HepG2 (cell line): ENCODE results near the gene MT4. TPM values are rescaled to one million over a fixed set of nuclear protein-coding genes. Genes with fewer than 3 reads are reported as not detected.

Source experiments
- ATF3 ChIP-seq: sonication (generic); formaldehyde crosslinking; IDR thresholded peaks from 2 replicates; pipeline ENCODE4 v1.4.0; 2020; ENCODE audit warnings: missing genetic modification reagents
- HDAC2 ChIP-seq: sonication (generic); formaldehyde crosslinking; IDR thresholded peaks from 2 replicates; pipeline ENCODE4 v1.4.0; 2020; ENCODE audit warnings: missing genetic modification reagents
- KMT2A ChIP-seq: sonication (generic); formaldehyde crosslinking; IDR thresholded peaks from 2 replicates; pipeline ENCODE4 v1.4.0; 2020; ENCODE audit warnings: missing genetic modification reagents
- MAFG ChIP-seq: sonication (generic); formaldehyde crosslinking; IDR thresholded peaks from 2 replicates; pipeline ENCODE4 v1.5.1; 2020; ENCODE audit warnings: mild to moderate bottlenecking, missing genetic modification reagents
- RERE ChIP-seq: IDR thresholded peaks from 2 replicates; pipeline ENCODE4 v1.6.1; 2016; ENCODE audit warnings: low read depth, missing genetic modification reagents, missing compliant biosample characterization
- SETDB1 ChIP-seq: sonication (generic); formaldehyde crosslinking; IDR thresholded peaks from 2 replicates; pipeline ENCODE4 v1.5.1; 2020; ENCODE audit warnings: missing genetic modification reagents, mild to moderate bottlenecking, borderline replicate concordance
- SPEN ChIP-seq: sonication (generic); formaldehyde crosslinking; IDR thresholded peaks from 2 replicates; pipeline ENCODE4 v1.5.1; 2020; ENCODE audit warnings: low read depth, mild to moderate bottlenecking, missing genetic modification reagents
- ZBTB49 ChIP-seq: sonication (generic); formaldehyde crosslinking; IDR thresholded peaks from 2 replicates; pipeline ENCODE4 v1.4.0; 2020; ENCODE audit warnings: missing genetic modification reagents, borderline replicate concordance
- ZFP82 ChIP-seq: sonication (generic); formaldehyde crosslinking; IDR thresholded peaks from 2 replicates; pipeline ENCODE4 v1.5.1; 2020; ENCODE audit warnings: mild to moderate bottlenecking, missing genetic modification reagents, borderline replicate concordance
- ZNF124 ChIP-seq: sonication (generic); formaldehyde crosslinking; IDR thresholded peaks from 2 replicates; pipeline ENCODE4 v1.4.0; 2020; ENCODE audit warnings: missing genetic modification reagents
- ZNF17 ChIP-seq: sonication (generic); formaldehyde crosslinking; IDR thresholded peaks from 2 replicates; pipeline ENCODE4 v1.5.0; 2020; ENCODE audit warnings: mild to moderate bottlenecking, missing genetic modification reagents
- ZNF547 ChIP-seq: sonication (generic); formaldehyde crosslinking; IDR thresholded peaks from 2 replicates; pipeline ENCODE4 v1.5.1; 2020; ENCODE audit warnings: mild to moderate bottlenecking, missing genetic modification reagents
- ZNF564 ChIP-seq: sonication (generic); formaldehyde crosslinking; IDR thresholded peaks from 2 replicates; pipeline ENCODE4 v1.8.1; 2023; ENCODE audit warnings: mild to moderate bottlenecking, missing genetic modification reagents
- ZNF746 ChIP-seq: sonication (generic); formaldehyde crosslinking; IDR thresholded peaks from 2 replicates; pipeline ENCODE4 v1.8.0; 2022; ENCODE audit warnings: mild to moderate bottlenecking, missing genetic modification reagents
- ZNF780A ChIP-seq: sonication (generic); formaldehyde crosslinking; IDR thresholded peaks from 2 replicates; pipeline ENCODE4 v1.8.0; 2022; ENCODE audit warnings: mild to moderate bottlenecking, missing genetic modification reagents, moderate library complexity
- ZSCAN21 ChIP-seq: sonication (generic); formaldehyde crosslinking; IDR thresholded peaks from 2 replicates; pipeline ENCODE4 v1.8.0; 2022; ENCODE audit warnings: mild to moderate bottlenecking, missing genetic modification reagents, moderate library complexity, borderline replicate concordance
- polyA plus RNA-seq, 8 experiments: library from polyadenylated mRNA; depleted of rRNA in 3 of 8; stranded (reverse) in 7 of 8; unstranded in 1 of 8; fragments of >200 nt; fragmentation: Illumina TruSeq in 4 of 8; extraction: Trizol in 4 of 8; gene quantifications; 2 replicates each; pipeline versions ENCODE4 v1.2.1 to v1.2.3, GENCODE V29; 2011 to 2016; ENCODE audit warnings: low read depth in 4 of 8, missing spikeins in 1 of 8, mixed read lengths in 1 of 8; ENCODE audit not compliant: insufficient read depth in 1 of 8
- total RNA-seq, 5 experiments: library from RNA; depleted of rRNA; stranded (reverse); fragments of >200 nt; fragmentation: Illumina TruSeq; extraction: Trizol; gene quantifications; 2 replicates each; pipeline ENCODE4 v1.2.3, GENCODE V29; 2016; ENCODE audit warnings: low read depth in 1 of 5
- TF ChIP-seq, protein P1 (sequence below): sonication (generic); formaldehyde crosslinking; IDR thresholded peaks from 2 replicates; pipeline ENCODE4 v1.5.0; 2020; ENCODE audit warnings: mild to moderate bottlenecking, missing genetic modification reagents
- TF ChIP-seq, protein P2 (sequence below): sonication (generic); formaldehyde crosslinking; IDR thresholded peaks from 2 replicates; pipeline ENCODE4 v1.5.1; 2020; ENCODE audit warnings: mild to moderate bottlenecking, missing genetic modification reagents, borderline replicate concordance

The MT4 gene
- total and polyA plus RNA-seq, 2 of the 13 experiments (the other 11 are each of a cell fraction or from before 2014, with no cell fraction given) = not detected

- TF ChIP-seq, protein P1, sequence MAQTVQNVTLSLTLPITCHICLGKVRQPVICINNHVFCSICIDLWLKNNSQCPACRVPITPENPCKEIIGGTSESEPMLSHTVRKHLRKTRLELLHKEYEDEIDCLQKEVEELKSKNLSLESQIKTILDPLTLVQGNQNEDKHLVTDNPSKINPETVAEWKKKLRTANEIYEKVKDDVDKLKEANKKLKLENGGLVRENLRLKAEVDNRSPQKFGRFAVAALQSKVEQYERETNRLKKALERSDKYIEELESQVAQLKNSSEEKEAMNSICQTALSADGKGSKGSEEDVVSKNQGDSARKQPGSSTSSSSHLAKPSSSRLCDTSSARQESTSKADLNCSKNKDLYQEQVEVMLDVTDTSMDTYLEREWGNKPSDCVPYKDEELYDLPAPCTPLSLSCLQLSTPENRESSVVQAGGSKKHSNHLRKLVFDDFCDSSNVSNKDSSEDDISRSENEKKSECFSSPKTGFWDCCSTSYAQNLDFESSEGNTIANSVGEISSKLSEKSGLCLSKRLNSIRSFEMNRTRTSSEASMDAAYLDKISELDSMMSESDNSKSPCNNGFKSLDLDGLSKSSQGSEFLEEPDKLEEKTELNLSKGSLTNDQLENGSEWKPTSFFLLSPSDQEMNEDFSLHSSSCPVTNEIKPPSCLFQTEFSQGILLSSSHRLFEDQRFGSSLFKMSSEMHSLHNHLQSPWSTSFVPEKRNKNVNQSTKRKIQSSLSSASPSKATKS (CRISPR knock-in tag) = no peak
- no peak for TF ChIP-seq SETDB1 (CRISPR knock-in tag)
- TF ChIP-seq HDAC2 (CRISPR knock-in tag) = peak; percentile 60; the same call in 1 of the 2 replicates
- TF ChIP-seq ZNF746 (CRISPR knock-in tag) = peak; percentile 50; the same call in 1 of the 2 replicates
- TF ChIP-seq SPEN (CRISPR knock-in tag) = no peak; the same call in 1 of the 2 replicates
- TF ChIP-seq, protein P2, sequence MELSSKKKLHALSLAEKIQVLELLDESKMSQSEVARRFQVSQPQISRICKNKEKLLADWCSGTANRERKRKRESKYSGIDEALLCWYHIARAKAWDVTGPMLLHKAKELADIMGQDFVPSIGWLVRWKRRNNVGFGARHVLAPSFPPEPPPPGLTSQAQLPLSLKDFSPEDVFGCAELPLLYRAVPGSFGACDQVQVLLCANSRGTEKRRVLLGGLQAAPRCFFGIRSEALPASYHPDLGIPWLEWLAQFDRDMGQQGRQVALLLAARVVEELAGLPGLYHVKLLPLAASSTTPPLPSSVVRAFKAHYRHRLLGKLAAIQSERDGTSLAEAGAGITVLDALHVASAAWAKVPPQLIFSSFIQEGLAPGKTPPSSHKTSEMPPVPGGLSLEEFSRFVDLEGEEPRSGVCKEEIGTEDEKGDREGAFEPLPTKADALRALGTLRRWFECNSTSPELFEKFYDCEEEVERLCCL (CRISPR knock-in tag) = no peak
- TF ChIP-seq MAFG (CRISPR knock-in tag) = no peak
- TF ChIP-seq ZNF564 (CRISPR knock-in tag) = peak; percentile 77; the same call in 1 of the 2 replicates
- no peak for TF ChIP-seq ZNF17
- peak; percentile 50 for TF ChIP-seq ZNF124 (CRISPR knock-in tag)
- TF ChIP-seq ZNF780A (CRISPR knock-in tag) = 0 out of 2 replicates have a peak, but pooled peaks have one; percentile 3
- peak; percentile 51; the same call in 1 of the 2 replicates for TF ChIP-seq ATF3 (CRISPR knock-in tag)
- no peak; the same call in none of the 2 replicates for TF ChIP-seq ZNF547 (CRISPR knock-in tag)
- no peak for TF ChIP-seq ZFP82 (CRISPR knock-in tag)
- peak; percentile 96 for TF ChIP-seq ZSCAN21
- no peak for TF ChIP-seq RERE (CRISPR knock-in tag)
- TF ChIP-seq ZBTB49 (CRISPR knock-in tag) = no peak
- TF ChIP-seq KMT2A (CRISPR knock-in tag) = no peak
Observed at GRCh38 chr16:56607109-56607618, 42.3 kb downstream of the MT4 start (continued).
